Suprapubic skin (tissue), 4 donors: ENCODE data around the gene TBC1D25.

Experiments
- CTCF ChIP-seq, 2 donors: fragments of 200-600 bp in 1 of 2; fragments of 450-650 bp in 1 of 2; sonication (generic) in 1 of 2; IDR thresholded peaks; one replicate each; pipeline ENCODE4 v1.5.1; 2016 to 2019; ENCODE audit warnings: antibody characterized with exemption in 2 of 2, mild to moderate bottlenecking in 1 of 2, moderate library complexity in 1 of 2
- EP300 ChIP-seq: sonication (generic); formaldehyde crosslinking; IDR thresholded peaks from one replicate; pipeline ENCODE4 v1.6.1; 2017; ENCODE audit warnings: antibody characterized with exemption
- POLR2A ChIP-seq, 2 donors: fragments of 450-650 bp; IDR thresholded peaks; one replicate each; pipeline ENCODE4 v1.6.1; 2017; ENCODE audit warnings: antibody characterized with exemption in 2 of 2, mild to moderate bottlenecking in 2 of 2, moderate library complexity in 2 of 2
- POLR2AphosphoS5 ChIP-seq, 3 donors: sonication (generic); formaldehyde crosslinking; IDR thresholded peaks; one replicate each; pipeline ENCODE4 v1.6.1; 2017; ENCODE audit warnings: antibody characterized with exemption in 3 of 3

GRCh38 chrX:48595929-48596328 is 56.4 kb downstream of the TBC1D25 start:
- TF ChIP-seq CTCF (IDR thresholded peaks at IDR 0.05) = no peak
- no peak for TF ChIP-seq EP300
- no peak for TF ChIP-seq POLR2AphosphoS5 (IDR thresholded peaks at IDR 0.05)
- TF ChIP-seq POLR2A (IDR thresholded peaks at IDR 0.05) = no peak
